GM21381 (cell line): ENCODE data around the gene ORC1.
"Not testable (repeated sequence)": the region's sequence is repeated elsewhere in the genome, so short reads cannot be mapped to it uniquely, and the experiment has no call there.

Experiments
- ATAC-seq: cut with Tn5 transposase; IDR thresholded peaks from one replicate; pipeline ENCODE4 v1.9.1; 2021; ENCODE audit warnings: mild to moderate bottlenecking, moderate library complexity; ENCODE audit not compliant: unreplicated experiment

ORC1 gene

DNA sequence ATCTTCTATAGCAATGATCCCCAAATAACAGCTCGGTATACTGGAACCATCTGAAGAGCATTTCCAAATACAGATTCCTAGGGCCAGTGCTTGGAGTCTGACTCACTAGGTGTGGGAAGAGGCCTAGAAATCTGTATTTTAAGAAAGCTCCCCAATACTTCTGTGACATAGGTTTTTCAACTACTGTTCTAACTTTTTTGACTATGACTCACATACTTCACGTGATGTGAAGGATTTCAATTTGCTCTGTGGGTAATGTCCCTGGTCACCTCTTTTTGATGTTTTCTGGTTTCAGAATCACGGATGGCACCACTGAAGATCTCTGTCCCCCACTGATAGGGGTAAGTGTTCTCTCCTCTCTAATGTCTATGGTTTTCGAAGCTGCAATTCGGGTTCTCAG is 11.0 kb downstream of the ORC1 start:
- ATAC-seq = no peak

DNA sequence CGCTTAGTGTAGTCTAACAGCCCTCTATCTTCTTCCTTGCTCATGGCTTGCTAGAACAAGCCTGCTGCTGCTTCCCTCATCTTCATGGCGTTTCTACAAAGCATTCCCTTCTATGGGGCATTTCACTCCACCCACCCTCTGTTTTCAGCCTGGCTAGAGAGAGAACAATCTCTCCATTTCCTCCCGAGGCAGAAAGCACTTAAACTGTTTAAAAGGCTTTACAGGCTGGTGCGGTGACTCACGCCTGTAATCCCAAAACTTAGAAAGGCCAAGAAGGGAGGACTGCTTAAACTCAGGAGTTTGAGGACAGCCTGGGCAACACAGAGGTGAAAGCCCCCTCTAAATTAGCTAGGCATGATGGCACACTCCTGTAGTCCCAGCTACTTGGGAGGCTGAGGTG is 17.8 kb downstream of the ORC1 start:
- no peak for ATAC-seq

DNA sequence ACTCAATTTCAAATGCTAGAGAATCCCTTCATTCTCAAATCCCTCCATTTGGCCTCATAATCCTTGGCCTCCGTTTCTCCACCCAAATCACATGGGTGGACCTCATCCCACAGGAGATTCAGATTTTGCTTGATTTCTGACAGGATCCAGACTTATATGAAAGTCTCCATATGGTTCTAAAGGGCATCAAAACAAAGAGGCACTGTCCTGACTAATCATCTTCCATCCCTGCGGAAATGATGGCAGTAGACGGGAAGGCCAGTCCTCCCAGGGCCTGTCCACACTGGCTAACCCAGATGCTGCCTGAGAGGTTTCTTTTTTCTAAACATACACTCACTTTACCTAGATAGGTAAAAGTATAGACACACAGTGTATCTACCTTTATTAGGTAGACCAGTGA is 18.8 kb downstream of the ORC1 start:
- no peak for ATAC-seq

DNA sequence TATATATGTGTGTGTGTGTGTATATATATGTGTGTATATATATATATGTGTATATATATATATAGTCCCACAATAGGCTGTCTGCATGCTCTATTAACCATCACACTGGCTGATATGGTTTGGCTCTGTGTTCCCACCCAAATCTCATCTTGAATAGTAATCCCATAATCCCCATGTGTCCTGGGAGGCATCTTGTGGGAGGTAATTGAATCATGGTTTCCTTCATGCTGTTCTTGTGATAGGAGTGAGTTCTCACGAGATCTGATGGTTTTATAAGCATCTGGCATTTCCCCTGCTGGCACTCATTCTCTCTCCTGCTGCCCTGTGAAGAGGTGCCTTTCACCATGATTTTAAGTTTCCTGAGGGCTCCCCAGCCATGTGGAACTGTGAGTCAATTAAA is 34.4 kb downstream of the ORC1 start:
- not testable (repeated sequence) for ATAC-seq

DNA sequence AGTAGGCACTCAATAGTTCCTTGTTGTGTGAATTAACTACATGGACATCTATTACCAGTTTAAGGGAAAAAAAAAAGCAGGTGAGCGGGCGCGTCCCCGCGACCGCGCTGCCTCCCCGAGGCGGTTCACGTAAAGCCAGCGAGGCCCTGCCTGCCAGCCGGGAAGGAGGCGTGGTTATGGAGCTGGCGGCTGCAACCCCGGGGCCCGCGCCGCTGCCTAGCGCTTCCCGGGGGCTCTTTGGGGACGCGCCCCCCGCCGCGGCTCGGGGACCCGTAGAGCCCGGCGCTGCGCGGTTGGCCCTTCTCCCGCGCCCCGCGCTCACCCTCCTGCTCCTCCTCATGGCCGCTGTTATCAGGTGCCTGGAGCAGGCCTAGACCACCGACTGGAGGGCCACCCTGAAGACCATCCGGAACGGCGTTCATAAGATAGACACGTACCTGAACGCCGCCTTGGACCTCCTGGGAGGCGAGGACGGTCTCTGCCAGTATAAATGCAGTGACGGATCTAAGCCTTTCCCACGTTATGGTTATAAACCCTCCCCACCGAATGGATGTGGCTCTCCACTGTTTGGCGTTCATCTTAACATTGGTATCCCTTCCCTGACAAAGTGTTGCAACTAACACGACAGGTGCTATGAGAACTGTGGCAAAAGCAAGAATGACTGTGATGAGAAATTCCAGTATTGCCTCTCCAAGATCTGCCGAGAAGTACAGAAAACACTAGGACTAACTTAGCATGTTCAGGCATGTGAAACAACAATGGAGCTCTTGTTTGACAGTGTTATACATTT is 35.6 kb downstream of the ORC1 start:
- ATAC-seq = no peak

DNA sequence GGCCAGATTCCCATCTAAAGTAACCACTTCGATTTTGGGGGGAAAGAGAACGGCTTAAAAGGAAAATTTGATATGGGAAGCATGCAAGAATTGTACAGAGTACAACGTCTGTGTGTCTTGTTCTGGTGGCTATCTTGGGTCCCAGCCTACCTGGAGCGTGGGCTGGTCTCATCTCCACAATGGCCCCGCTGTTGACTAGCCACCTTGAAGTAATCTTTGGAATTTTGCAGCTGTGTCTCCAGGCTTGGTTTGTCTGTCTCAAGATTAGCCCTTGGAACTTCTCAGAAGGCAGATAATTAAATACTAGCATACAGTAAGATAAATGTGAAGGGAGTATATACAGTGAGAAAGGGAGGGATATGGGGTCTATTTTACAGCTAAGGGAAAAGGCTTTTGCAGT is 37.0 kb downstream of the ORC1 start:
- ATAC-seq = no peak

DNA sequence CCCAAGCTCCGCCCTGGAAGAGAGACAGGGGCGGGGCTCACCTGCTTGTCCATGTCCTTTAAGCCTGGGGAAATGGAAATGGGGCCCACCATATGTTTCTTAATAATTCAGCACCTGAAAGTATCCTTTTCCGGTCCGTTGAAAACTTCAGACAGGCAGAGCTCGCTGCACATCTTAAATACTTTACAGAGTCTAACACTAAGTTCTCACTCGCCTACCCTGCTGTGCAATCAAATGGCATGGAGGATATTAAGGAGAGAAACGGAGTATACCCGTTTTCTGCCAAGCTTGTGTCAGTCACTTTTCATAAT is 37.8 kb downstream of the ORC1 start:
- ATAC-seq = no peak

DNA sequence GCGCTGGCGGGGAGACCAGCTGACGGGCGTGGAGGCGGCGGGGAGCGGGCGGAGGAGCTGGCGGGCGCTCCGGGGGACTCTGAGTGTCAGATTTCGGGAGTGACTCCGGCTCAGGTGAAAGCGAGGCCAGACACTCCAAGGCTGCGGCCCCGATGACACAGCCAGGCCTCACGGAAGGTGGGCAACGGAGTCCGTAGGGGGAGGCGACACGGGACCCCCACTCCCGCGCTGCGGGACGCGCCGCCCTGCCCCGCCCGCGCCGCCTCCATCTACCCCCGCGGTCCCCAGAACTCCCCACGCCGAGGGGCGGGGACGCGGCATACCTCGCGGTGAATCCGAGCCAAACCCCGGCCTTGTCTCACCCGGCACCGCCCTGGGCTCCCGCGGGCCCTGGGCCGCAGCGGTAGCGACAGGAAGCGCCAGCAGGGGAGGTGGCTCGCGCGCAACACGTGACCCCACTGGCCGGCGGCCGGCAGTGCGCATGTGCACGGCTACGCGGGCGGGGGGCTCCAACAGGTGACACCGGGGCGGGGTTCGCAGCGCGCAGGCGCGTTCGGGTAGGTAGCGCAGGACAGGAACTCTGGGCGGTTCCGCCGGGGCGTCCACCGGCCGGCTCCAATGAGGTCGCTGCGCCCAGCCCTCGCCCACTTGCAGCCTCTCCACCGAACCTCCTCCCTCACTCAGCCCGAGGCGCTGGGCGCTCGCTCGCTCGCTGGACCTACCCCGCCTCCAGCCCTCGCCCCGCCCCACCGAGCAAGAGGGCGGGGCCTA is 38.3 kb downstream of the ORC1 start, which contains the start of gene CC2D1B:
Gene CC2D1B (minus strand): TSS at position 460 of the 771 bp plus-strand sequence. CDS start 1,585 bp downstream, outside the sequence.
- peak; percentile 87 for ATAC-seq

DNA sequence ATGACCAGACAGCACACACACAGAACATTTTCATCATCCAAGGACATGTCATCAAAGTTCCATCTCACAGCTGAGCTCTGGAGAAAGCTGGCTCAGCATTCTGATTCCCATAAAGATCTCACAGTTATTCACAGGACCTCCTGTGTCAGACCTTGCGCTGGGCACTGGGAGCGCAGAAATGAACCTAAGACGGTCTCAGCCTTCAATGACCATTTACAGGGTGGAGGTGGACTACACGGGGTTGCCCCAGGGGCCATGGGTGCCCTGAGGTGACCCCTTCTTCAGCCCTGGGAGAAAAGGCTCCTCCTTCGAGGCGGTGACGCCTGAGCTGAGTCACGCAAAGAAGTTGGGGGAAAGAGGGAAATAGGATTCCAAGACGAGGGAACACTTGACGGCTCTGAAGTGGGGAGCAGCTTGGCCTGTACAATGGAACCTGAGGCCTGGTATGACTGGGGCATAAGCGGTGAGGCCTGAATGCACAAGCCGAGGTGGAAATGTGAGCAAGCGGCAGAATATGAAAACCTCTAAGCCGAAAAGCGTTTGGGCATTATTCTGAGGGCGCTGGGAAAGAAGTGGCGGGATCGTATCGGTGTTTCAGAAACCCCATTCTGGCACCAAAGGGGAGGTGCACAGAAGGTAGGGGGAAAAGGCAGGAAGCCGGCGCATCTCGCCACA is 39.0 kb downstream of the ORC1 start:
- ATAC-seq = no peak

DNA sequence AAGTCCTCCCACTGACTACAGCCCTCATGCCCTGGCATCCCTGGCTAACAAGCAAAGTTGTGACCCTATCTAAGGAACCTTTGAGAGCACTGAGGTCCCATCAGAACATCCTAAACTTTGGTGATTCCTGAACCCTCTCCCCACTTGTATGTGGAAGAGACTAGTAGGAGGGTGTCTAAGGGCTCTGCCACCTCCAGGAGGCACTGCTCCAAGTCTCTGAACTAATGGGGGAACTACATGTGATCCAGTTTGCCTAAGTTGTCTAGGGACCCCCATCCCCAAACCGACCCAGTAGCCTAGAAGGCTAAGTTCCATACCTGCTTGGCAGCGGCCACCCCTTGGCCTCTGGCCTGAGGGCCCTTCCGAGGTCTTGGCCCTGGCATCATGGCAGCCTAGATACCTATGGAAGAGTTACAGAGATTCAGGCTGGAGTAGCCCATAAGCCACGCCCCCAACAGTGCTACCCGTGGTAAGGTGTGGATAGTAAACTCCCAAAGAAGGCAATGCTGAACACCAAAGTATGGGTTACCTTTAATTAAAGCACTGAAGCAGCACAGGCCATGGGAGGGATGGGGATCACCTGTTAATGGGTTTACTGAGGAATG is 39.9 kb downstream of the ORC1 start:
- ATAC-seq = no peak

DNA sequence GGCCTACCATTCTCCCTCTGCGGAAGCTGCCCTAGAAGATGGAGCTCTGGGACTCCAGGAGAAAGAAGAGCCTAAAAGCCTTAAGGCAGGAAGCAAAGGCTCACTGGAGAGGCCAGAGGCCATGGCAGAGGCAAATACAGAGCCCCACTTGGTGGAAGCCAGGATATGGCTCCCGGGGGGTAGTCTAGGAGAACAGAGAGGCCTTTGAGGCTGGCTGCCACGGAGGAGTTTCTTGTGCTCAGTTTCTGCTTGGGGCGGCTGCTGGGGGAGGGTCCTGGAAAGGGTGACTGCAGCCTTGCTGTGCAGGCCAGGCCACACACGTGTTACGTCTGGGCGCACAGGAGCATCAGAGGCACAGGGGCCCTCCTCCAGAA is 43.6 kb downstream of the ORC1 start:
- no peak for ATAC-seq

DNA sequence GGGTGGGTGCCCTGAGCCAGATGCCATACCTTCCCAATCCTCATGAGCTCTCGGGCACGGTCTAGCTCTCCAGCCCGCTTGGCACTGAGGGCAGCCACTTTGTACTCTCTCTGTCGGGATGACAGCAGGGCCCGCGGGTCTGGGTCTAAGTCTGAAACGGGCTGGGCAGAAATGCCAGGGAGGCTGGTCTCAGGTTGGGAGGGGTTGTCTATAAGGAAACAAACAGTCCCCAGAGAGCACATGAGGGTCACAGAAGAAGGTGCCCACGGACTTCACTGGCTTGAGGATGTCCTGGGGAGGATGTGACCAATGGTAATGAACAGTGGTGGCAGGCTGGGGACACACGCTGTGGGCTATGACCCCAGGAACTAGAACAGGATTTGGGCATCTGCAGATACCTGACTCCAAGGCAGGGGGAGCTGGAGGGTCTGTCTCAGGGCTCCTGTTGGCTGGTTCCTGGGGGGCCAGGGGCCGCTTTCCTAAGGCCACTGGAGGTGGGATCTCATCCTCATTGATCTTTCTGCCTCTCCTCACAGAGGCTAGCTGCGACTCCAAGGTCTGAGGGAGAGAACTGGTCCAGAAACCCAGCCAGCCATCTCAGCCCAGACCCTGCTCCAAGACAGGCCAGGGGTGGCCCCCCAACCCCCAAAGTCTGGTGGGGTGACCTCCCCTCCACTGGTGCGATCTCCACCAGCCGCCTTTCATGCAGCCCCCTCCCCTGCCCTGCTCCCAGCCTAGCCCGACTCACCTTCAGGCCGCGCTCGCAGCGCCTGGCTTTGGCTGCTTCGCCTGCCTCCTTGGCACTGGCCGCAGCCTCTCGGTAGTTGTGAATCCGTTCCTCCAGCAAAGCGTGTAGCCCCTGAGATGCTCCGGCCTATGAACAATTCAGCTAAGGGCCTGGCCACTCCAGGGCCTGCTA is 44.3 kb downstream of the ORC1 start:
- ATAC-seq = no peak

DNA sequence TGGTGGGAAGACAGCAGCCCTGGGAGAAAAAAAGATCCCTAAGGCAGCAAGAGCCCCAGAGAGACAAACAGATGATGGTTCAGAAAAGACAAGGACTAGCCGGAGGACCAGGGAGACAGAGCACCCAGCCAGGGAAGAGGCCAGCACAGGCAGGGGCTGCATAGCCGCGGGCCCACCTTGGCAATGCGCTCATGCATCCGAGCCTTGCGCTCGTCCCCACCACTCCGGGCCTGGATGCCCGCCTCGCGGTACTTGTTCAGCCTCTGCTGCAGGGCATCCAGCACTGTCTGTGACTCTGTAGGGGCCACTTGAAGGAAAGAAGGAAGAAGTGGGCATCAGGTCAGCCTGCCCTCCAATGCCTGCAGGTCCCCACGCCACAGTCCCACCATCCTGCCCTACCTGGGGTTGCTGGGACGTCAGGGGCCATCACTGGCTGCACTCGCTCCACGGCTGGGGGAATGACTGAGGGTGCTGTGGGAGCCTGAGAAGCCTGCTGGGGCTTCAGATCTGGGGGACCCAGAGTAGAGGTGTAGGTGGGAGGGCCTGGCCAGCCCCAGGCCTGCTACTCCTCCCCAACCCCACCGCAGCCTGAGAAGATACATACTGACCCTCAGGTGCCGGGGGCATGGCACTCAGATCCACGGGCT is 45.2 kb downstream of the ORC1 start:
- no peak for ATAC-seq

DNA sequence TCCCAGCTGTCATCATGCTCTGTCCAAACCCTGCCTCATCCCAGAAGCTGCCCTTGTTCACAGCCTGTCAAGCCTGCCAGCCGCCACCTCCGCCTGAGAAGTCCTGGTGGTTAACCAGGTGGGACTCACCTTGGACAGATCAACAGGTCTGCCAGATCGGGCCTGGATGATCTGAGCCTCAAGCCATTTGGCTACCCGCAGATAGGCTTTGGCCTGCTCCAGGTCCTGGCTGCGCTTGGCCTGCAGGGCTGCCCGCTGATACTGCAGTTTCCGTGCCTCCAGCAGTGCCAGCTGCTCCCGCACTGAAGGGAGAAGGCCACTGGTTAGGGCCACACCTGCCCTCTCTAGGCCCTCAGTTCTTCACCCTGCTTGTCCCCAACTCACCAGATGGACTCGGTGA is 46.8 kb downstream of the ORC1 start:
- ATAC-seq = no peak

DNA sequence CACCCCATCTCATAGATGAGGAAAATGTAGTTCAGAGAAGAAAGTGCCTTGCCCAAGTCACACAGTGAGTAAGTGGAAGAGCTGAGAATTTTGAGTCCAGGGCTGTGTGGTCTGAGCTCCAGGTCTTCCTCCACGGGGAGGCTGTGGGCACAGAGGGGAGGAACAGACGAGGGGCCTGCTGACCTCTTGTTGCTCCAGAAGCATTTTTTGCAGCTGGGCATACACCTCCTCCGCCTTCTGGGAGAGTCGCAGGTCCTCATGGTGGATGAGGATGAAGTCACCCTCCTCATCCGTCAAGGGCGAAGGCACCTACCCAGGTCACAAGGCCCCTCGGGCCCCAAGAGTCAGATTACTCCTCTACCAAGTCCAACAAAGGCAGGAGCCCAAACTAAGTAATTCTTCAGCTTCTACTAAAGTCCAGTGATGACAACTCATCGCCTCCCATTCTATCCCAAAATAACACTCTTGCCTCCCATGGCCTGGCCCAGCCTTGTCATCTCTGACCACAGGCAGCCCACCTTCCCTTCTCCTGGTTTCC is 47.3 kb downstream of the ORC1 start:
- ATAC-seq = no peak

DNA sequence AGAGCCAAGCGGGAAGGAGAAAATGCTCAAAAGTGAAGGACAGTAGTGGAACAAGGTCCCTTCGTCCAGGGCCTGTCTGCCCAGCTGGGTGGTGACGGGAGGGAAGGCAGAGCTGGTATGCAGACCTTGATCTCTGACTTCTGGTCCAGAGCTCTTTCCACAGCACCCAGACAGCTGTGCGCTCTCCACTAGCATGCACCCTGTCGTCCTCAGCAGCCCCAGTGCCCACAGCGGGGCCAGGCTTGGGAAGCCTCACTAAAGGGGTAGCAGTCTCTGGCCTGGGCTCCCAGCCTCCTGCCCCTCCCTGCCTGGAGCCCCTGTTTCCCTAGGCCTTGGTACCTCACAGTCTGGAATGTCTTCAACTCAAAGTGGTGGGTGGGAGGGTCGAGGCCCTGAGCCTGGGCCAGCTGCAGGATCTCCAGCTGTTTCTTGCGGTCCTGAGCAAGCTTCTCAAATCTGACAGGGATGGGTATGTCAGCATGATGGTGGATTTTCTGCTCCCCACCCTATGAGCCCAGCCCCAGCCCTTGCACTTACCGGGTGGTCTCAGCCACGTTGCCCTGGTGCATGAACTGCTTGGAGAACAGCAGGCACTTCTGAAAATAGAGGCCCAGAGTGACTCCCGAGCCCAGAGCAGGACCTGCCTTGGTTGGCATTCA is 48.2 kb downstream of the ORC1 start:
- no peak for ATAC-seq

DNA sequence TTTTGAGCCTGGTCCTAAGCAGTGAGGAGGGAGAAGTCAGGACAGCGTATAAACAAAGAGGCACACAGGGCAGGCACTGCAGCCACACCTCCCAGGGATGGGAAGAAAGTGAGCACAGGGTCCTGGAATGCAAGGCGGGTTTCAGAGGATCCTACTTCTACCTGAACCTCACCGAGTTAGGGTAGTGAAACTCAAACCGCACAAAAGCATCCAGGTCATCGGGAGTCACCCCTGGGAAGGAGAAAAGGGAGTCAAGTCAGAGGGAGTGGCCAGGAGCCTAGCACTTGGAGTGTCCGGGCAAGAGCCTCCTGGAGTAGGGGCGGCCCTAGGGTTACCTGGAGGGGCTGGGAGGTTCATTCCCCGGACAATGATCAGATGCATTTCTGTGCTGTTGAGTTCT is 48.8 kb downstream of the ORC1 start:
- no peak for ATAC-seq

DNA sequence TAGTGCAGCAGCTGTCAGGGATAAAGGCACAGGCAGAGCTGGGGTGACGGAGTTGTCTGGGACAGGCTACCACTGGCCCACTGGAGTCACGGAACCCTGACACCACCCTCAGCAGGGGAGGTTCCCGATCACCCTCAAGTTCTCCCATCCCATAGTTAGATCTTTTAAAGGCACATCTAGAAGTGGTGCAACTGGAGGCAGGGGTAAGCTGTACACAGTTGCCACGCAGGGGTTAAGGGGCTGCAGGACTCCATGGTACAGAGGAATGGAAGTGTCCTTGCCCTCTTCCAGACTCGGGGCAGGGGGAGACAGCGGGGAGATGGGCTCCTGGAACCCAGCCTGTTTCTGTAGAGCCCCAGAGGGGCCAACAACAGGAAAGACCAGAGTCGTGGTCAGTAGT is 51.5 kb downstream of the ORC1 start:
- ATAC-seq = no peak

DNA sequence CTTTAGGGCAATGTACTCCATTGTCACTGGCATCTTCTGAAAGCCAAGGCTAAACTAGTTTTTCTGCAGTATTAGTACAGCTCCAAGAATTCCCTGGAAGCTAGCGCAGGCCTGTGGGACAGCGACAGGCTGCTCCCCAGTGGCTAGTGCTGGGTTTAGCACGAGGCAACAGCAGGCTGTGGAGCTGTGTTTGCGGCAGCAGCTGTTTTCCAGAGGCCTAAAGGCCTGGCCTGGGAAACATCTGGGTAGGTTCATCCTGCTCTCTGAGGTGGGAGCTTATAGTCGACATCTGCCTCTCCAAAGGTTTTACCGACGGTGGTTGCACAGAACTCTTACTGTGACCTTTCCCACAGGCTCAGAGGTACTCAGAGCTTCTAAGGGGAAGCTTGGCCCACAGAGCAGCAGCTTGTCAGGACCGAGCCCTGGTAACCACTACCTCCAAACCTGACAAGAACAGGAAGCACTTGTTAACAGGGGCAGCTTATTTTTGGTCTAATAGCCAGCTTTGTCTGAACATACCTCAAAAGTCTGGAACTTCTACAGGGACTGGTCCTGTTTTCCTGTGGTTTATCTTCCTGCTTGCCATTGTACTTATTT is 55.4 kb downstream of the ORC1 start:
- ATAC-seq = no peak
